NCI-H748 (cell line): ENCODE measurements around the gene GOLGA2.
"Not testable (repeated sequence)": the region's sequence is repeated elsewhere in the genome, so short reads cannot be mapped to it uniquely, and the experiment has no call there.

Experiments
- DNase-seq: peaks from one replicate; lab custom pipeline; 2025; ENCODE audit not compliant: unreplicated experiment; lab: John Stamatoyannopoulos, UW

The GOLGA2 gene

GRCh38 chr9:128293091-128293490, 17.3 kb upstream of the GOLGA2 start:
- DNase-seq = no peak

GRCh38 chr9:128292009-128292408, 16.2 kb upstream of the GOLGA2 start:
- DNase-seq = no peak

GRCh38 chr9:128288273-128289004, 12.6 kb upstream of the GOLGA2 start:
- no peak for DNase-seq

GRCh38 chr9:128286440-128286839, 10.6 kb upstream of the GOLGA2 start:
- DNase-seq = no peak

GRCh38 chr9:128285033-128285784, 9.4 kb upstream of the GOLGA2 start:
- DNase-seq = no peak

- no peak for DNase-seq
Observed at GRCh38 chr9:128282500-128282899, 6.7 kb upstream of the GOLGA2 start.

- DNase-seq = no peak
Observed at GRCh38 chr9:128280084-128280622, 4.3 kb upstream of the GOLGA2 start.

- DNase-seq = not testable (repeated sequence)
Observed at GRCh38 chr9:128279088-128280073, 3.6 kb upstream of the GOLGA2 start.

- DNase-seq = peak; percentile 43
Observed at GRCh38 chr9:128276574-128277270, 915 bp upstream of the GOLGA2 start.

GRCh38 chr9:128276008-128276573, 284 bp upstream of the GOLGA2 start, which contains the start of gene SWI5:
TSS of gene SWI5 (plus strand) at chr9:128276276.
- peak; percentile 99 for DNase-seq

GRCh38 chr9:128274245-128274644, 1.6 kb downstream of the GOLGA2 start:
- no peak for DNase-seq

GRCh38 chr9:128271512-128271911, 4.3 kb downstream of the GOLGA2 start:
- DNase-seq = no peak

GRCh38 chr9:128271112-128271511, 4.7 kb downstream of the GOLGA2 start:
- DNase-seq = no peak

GRCh38 chr9:128266868-128267590, 8.8 kb downstream of the GOLGA2 start:
- DNase-seq = no peak

- DNase-seq = no peak
Observed at GRCh38 chr9:128265348-128265847, 10.4 kb downstream of the GOLGA2 start.

- DNase-seq = no peak
Observed at GRCh38 chr9:128262687-128263086, 13.1 kb downstream of the GOLGA2 start.

GRCh38 chr9:128260340-128260739, 15.5 kb downstream of the GOLGA2 start:
- no peak for DNase-seq

- DNase-seq = no peak
Observed at GRCh38 chr9:128259156-128259555, 16.7 kb downstream of the GOLGA2 start.

GRCh38 chr9:128258326-128258725, 17.5 kb downstream of the GOLGA2 start:
- DNase-seq = no peak
